ENCODE results near the gene PEAK1.

The PEAK1 gene

GRCh38 chr15:77305953-77306352 lies 114.0 kb downstream of the PEAK1 start:
- no peak for DNase-seq

GRCh38 chr15:77296773-77297337 lies 123.0 kb downstream of the PEAK1 start:
- DNase-seq: no peak

GRCh38 chr15:77295446-77295845 lies 124.5 kb downstream of the PEAK1 start:
- no peak for DNase-seq

DNA sequence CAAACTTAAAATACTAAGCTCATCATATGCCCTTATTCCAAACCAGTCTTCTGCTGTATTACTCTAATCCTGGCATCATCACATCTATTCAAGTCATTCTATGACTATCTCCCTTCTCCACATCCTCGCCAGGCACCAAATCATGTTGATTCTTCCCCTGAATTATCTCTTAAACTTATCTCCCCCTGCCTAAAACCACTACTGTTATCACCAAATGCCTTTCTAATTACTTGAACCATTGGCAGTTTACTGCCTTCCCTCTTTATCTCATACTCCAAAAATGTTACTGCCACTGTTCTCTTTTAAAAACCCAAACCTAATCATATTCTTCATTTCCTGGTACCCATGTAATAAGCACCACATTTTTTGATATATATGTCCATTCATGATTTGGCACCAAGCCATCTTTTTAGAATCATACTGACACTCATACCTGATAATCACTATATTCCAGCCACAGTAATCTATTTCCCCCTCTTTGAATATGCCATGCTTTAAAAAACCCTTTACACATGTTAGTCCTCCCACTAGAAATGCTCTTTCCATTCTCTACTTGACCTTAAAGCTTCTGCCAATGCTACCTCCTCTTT lies 126.8 kb downstream of the PEAK1 start:
- DNase-seq: no peak

DNA sequence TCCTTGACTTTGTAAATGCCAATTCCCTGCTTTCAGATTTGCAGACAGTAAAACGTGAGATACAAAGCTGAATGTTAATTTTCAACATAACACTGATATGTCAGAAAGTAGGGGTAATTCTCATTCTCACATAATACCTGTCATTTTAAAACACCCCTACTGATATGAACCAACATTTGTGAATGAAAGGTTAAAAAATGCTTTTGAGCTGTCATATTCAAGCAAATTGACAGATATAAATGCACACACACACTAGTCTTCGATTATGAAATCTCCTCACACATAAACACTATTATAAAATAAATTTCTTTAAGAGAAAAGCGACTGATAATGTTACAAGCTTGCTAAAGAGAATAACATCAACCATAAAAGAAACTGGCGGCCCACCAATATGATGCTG lies 128.8 kb downstream of the PEAK1 start:
- no peak for DNase-seq

GRCh38 chr15:77287385-77287784 lies 132.5 kb downstream of the PEAK1 start:
- DNase-seq: no peak

DNA sequence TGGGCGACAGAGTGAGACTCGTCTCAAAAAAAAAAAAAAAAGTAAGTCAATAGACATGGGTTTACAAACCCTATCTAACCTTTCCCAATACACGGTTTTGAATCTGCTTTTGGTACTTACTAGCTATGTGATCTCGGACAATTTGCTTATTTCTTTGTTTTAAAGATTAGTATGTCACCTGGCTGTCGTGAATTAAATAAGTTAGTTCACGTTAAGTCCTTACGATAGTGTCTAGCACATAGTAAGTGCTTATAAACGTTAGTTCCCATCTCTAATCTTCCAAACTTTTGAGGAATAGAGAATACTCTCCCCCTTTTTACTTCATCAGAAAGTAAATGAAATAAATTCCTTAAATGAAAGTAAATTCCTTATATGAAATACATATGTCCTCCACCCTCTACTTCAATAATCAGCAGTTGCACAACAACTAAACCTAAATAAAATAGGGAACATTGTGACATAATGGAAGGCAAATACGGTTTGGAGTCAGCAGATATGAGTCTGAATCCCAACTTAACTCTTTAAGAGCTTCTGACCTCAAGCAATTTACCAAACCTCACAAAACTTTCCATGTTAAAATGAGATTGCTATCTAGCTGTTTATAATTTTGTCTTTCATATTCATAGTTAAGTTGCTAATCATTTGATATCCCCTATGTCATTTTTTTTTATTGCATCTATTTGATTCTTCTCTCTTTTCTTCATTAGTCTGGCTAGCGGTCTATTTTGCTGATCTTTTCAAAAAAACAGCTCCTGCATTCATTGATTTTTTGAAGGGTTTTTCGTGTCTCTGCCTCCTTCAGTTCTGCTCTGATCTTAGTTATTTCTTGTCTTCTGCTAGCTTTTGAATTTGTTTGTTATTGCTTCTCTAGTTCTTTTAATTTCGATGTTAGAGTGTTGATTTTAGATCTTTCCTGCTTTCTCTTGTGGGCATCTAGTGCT lies 134.6 kb downstream of the PEAK1 start:
- DNase-seq: no peak

DNA sequence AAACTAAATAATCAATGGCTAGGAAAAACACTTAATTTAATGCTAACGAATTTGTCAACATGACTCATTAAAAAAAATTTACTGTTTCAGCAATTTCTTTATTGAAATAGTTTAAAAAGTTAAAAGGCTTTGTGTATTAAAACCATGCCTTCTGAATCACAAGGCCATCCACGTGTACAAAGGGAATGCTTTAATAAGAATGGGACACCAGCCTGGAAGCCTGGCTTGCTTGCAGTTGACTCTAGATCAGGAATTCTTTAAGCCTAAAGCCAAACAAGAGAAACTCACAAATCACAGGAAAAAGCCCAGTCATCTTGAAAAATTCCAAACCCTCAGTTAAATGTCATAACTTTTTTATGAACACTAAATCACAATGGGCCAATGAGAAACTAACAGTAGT lies 137.6 kb downstream of the PEAK1 start:
- no peak for DNase-seq

- DNase-seq: no peak
These were observed 143.0 kb downstream of the PEAK1 start for GRCh38 chr15:77276943-77277342.

DNA sequence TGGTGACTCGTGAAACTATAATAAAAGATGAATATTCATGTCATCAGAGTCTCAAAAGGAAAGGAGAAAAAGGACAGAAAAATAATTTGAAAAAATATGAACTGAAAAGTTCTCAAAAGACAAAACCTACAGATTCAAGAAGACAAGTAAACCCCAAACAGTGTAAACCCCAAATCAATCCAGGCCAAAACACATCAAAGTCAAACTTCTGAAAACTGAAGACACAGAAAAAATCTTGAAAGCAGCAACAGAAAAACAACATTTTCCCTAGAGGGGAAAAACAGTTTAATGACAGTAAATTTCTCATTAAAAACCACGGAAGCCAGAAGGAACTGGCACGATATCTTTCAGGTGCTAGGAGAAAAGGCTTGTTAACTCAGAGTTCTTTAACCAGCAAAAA lies 143.8 kb downstream of the PEAK1 start:
- no peak for DNase-seq

- peak; percentile 6 for DNase-seq
These were observed 146.8 kb downstream of the PEAK1 start for GRCh38 chr15:77273136-77273535.

GRCh38 chr15:77266708-77267386 lies 153.1 kb downstream of the PEAK1 start:
- no peak for DNase-seq

GRCh38 chr15:77255385-77255784 lies 164.5 kb downstream of the PEAK1 start:
- no peak for DNase-seq

- DNase-seq: no peak
These were observed 168.2 kb downstream of the PEAK1 start for GRCh38 chr15:77251662-77252061.

DNA sequence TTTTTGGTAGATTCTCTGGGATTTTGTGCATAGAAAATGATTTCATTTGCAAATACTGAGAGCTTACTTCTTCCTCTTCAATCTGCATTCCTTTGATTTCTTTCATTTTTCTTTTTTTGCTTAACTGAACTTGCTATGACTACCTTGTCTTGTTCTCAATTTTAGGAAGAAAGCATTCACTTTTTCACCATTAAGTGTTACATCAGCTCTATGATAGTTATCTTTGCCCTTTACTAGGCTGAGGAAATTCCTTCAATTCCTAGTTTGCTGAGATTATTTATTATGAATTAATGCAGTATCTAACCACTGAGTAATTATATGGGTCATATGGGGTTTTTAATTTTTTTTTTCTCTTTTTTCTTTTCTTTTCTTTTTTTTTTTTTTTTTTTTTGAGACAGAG lies 172.8 kb downstream of the PEAK1 start:
- no peak for DNase-seq

- DNase-seq: no peak
These were observed 176.0 kb downstream of the PEAK1 start for GRCh38 chr15:77243716-77244401.

DNA sequence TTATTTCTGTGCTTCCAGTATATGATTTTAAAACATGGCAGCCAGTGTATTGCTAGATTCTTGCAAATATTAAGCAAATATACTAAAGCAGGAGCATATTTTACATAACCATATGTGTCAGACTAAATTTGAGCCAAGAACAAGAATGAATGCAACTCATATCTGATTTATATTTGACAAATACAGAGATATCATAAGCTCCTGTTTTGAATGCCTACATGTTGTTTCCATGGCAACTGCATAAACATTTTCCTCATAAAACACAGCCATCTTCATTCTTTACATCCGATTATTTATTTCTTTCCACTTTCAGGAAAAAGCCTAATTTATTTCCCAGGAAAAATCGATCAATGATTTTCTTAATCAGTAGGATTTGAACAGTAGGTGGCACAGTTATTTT lies 176.8 kb downstream of the PEAK1 start:
- no peak for DNase-seq

GRCh38 chr15:77239882-77240608 lies 179.9 kb downstream of the PEAK1 start:
- DNase-seq: no peak

GRCh38 chr15:77235566-77235965 lies 184.3 kb downstream of the PEAK1 start:
- no peak for DNase-seq

- DNase-seq: no peak
These were observed 191.1 kb downstream of the PEAK1 start for GRCh38 chr15:77228828-77229227.

GRCh38 chr15:77226652-77227051 lies 193.3 kb downstream of the PEAK1 start:
- no peak for DNase-seq

DNA sequence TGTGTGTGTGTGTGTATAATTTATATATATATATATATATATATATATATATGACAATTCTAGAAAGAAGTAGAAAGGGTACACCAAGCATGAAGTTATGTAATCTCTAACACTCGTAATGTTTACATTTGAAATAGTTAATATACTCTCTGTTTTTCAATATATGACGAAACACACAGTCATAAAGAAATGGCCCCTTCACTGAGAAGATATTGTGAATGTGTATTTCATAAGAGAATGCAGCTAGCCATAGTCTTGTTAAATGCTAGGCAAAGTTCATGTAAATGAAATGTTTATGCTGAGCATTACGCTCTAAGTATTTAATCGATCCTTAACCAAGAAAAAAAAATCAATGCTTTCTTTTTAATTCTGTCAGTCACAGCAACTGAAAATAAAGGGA lies 194.3 kb downstream of the PEAK1 start:
- no peak for DNase-seq
